Liver (tissue), 9 donors: ENCODE measurements around the gene ALKBH5. TPM values are rescaled to one million over a fixed set of nuclear protein-coding genes. Genes with fewer than 3 reads are reported as not detected.

Experiments used
- DNase-seq: peaks from one replicate; pipeline ENCODE4 v3.0.0-alpha.2; 2017; ENCODE audit warnings: low spot score
- H3K27ac ChIP-seq, 2 donors: one replicate each; pipeline ENCODE4 v1.7.0; 2013; ENCODE audit warnings: inconsistent platforms in 2 of 2, low read length in 2 of 2, control low read depth in 1 of 2, low read depth in 1 of 2, mild to moderate bottlenecking in 1 of 2
- H3K27me3 ChIP-seq, 4 donors: one replicate each; pipeline versions ENCODE4 v1.6.1 to v1.7.0; 2013; ENCODE audit warnings: low read length in 3 of 4, inconsistent platforms in 1 of 4, mild to moderate bottlenecking in 1 of 4, moderate library complexity in 1 of 4; ENCODE audit not compliant: control insufficient read depth in 4 of 4, insufficient read depth in 4 of 4
- H3K36me3 ChIP-seq, 4 donors: one replicate each; pipeline versions ENCODE4 v1.6.1 to v1.7.0; 2013; ENCODE audit warnings: low read length in 3 of 4, mild to moderate bottlenecking in 3 of 4, low read depth in 1 of 4, moderate library complexity in 1 of 4; ENCODE audit not compliant: control insufficient read depth in 4 of 4, insufficient read depth in 3 of 4
- H3K4me1 ChIP-seq, 4 donors: one replicate each; pipeline versions ENCODE4 v1.6.1 to v1.7.0; 2013; ENCODE audit warnings: low read length in 3 of 4, mild to moderate bottlenecking in 3 of 4, moderate library complexity in 1 of 4; ENCODE audit not compliant: control insufficient read depth in 4 of 4, insufficient read depth in 4 of 4
- H3K4me3 ChIP-seq, 3 donors: one replicate each; pipeline versions ENCODE4 v1.6.1 to v1.7.0; 2013; ENCODE audit warnings: low read length in 3 of 3, control low read depth in 1 of 3, low read depth in 1 of 3, mild to moderate bottlenecking in 1 of 3
- H3K9ac ChIP-seq, 2 donors: one replicate each; pipeline ENCODE4 v1.7.0; 2013; ENCODE audit warnings: low read length in 2 of 2, mild to moderate bottlenecking in 2 of 2, moderate library complexity in 2 of 2, control low read depth in 1 of 2, low read depth in 1 of 2
- H3K9me3 ChIP-seq, 4 donors: one replicate each; pipeline versions ENCODE4 v1.6.1 to v1.7.0; 2013; ENCODE audit warnings: low read length in 3 of 4; ENCODE audit not compliant: control insufficient read depth in 4 of 4
- ATF3 ChIP-seq: IDR thresholded peaks from 2 replicates; pipeline ENCODE4 v1.6.1; 2016; ENCODE audit warnings: antibody characterized with exemption
- EGR1 ChIP-seq, 2 donors: IDR thresholded peaks; 2 replicates each; pipeline ENCODE4 v1.6.1; 2016 to 2018; ENCODE audit warnings: antibody characterized with exemption in 2 of 2, low read depth in 2 of 2
- FOXA1 ChIP-seq: IDR thresholded peaks from 2 replicates; pipeline ENCODE4 v1.6.1; 2016; ENCODE audit warnings: antibody characterized with exemption
- FOXA2 ChIP-seq: IDR thresholded peaks from 2 replicates; pipeline ENCODE4 v1.6.1; 2016; ENCODE audit warnings: antibody characterized with exemption
- GABPA ChIP-seq, 2 donors: IDR thresholded peaks in 1 of 2; conservative IDR thresholded peaks in 1 of 2; 2 replicates each; pipeline ENCODE4 v1.6.1; 2016; ENCODE audit warnings: antibody characterized with exemption in 2 of 2, mild to moderate bottlenecking in 1 of 2, moderate library complexity in 1 of 2
- HNF4A ChIP-seq, 2 donors: conservative IDR thresholded peaks; 2 replicates each; pipeline ENCODE4 v1.6.1; 2016; ENCODE audit warnings: antibody characterized with exemption in 2 of 2, mild to moderate bottlenecking in 2 of 2
- HNF4G ChIP-seq: IDR thresholded peaks from 2 replicates; pipeline ENCODE4 v1.6.1; 2016; ENCODE audit warnings: antibody characterized with exemption
- JUND ChIP-seq, 2 donors: IDR thresholded peaks; 2 replicates each; pipeline ENCODE4 v1.6.1; 2016; ENCODE audit warnings: antibody characterized with exemption in 2 of 2
- MAX ChIP-seq: IDR thresholded peaks from 2 replicates; pipeline ENCODE4 v1.6.1; 2016; ENCODE audit warnings: antibody characterized with exemption
- NR2F2 ChIP-seq: IDR thresholded peaks from 2 replicates; pipeline ENCODE4 v1.6.1; 2016; ENCODE audit warnings: antibody characterized with exemption
- RAD21 ChIP-seq, 2 donors: IDR thresholded peaks; 2 replicates each; pipeline ENCODE4 v1.6.1; 2016; ENCODE audit warnings: antibody characterized with exemption in 2 of 2, mild to moderate bottlenecking in 2 of 2
- RXRA ChIP-seq, 2 donors: IDR thresholded peaks; 2 replicates each; pipeline ENCODE4 v1.6.1; 2017 to 2018; ENCODE audit warnings: antibody characterized with exemption in 2 of 2, mild to moderate bottlenecking in 1 of 2
- SP1 ChIP-seq: IDR thresholded peaks from 2 replicates; pipeline ENCODE4 v1.6.1; 2018; ENCODE audit warnings: antibody characterized with exemption, mild to moderate bottlenecking
- TAF1 ChIP-seq: conservative IDR thresholded peaks from 2 replicates; pipeline ENCODE4 v1.6.1; 2016; ENCODE audit warnings: antibody characterized with exemption, mild to moderate bottlenecking
- YY1 ChIP-seq: IDR thresholded peaks from 2 replicates; pipeline ENCODE4 v1.6.1; 2016; ENCODE audit warnings: antibody characterized with exemption, mild to moderate bottlenecking
- WGBS: extraction: QIAGEN DNeasy Blood & Tissue Kit; methylation state at CpG from one replicate; pipeline ENCODE4 v1.1.7; 2013; 5-methylcytosine and 5-hydroxymethylcytosine counted together
- polyA plus RNA-seq, 2 donors: library from polyadenylated mRNA; stranded (reverse) in 1 of 2; unstranded in 1 of 2; fragments of 200-250 nt in 1 of 2; fragments of >200 nt in 1 of 2; fragmentation: Nextera tagmentation in 1 of 2; extraction: Ambion mirVana in 1 of 2; gene quantifications; one replicate each; pipeline versions ENCODE4 v1.2.1 to v1.2.3, GENCODE V29; 2013 to 2015
- total RNA-seq, 2 donors: library from RNA; depleted of rRNA; stranded (reverse); fragments of >200 nt; gene quantifications; one replicate each; pipeline ENCODE4 v1.2.3, GENCODE V29; 2014
- TF ChIP-seq, protein P1 (sequence below): IDR thresholded peaks from 2 replicates; pipeline ENCODE4 v1.6.1; 2016; ENCODE audit warnings: antibody characterized with exemption, mild to moderate bottlenecking
- TF ChIP-seq, protein P2 (sequence below): fragments of 150-350 bp; IDR thresholded peaks from 2 replicates; pipeline ENCODE4 v1.5.1; 2017; ENCODE audit warnings: improper control_type of control experiment, low read depth, low read length; ENCODE audit not compliant: missing input control
- TF ChIP-seq, protein P3 (sequence below): IDR thresholded peaks from 2 replicates; pipeline ENCODE4 v1.6.1; 2016; ENCODE audit warnings: antibody characterized with exemption
- donor health status: healthy.
- donor health status: healthy.
- donor health status: healthy.
- donor health status: healthy.
- donor health status: healthy.

ALKBH5 gene
- total and polyA plus RNA-seq, 4 donors = 30.5 to 67.8 (median 46.3) TPM

DNA sequence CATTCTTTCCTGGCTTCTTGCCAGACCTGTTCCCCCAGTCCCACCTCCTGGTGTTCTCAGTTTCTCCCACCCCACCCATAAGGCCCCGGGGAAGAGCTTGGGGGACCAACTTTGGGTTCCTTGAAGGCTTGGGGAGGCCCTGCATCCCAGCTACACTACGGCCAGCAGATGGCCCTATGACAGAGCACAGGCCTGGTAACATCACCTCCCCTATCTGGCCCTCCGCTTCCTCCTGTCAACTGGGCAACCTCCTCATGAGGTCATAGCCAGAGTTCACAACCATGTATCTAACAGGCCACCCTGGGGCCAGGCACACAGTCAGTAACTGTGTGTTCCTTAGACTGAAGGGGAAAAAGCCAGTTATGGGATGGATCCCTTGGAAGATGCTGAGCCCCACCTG is 43.7 kb upstream of the ALKBH5 start:
- 68% methylated on average over 3 of the region's 3 CpGs for WGBS
- no peak for TF ChIP-seq FOXA2
- no peak for TF ChIP-seq HNF4G
- TF ChIP-seq, protein P1, sequence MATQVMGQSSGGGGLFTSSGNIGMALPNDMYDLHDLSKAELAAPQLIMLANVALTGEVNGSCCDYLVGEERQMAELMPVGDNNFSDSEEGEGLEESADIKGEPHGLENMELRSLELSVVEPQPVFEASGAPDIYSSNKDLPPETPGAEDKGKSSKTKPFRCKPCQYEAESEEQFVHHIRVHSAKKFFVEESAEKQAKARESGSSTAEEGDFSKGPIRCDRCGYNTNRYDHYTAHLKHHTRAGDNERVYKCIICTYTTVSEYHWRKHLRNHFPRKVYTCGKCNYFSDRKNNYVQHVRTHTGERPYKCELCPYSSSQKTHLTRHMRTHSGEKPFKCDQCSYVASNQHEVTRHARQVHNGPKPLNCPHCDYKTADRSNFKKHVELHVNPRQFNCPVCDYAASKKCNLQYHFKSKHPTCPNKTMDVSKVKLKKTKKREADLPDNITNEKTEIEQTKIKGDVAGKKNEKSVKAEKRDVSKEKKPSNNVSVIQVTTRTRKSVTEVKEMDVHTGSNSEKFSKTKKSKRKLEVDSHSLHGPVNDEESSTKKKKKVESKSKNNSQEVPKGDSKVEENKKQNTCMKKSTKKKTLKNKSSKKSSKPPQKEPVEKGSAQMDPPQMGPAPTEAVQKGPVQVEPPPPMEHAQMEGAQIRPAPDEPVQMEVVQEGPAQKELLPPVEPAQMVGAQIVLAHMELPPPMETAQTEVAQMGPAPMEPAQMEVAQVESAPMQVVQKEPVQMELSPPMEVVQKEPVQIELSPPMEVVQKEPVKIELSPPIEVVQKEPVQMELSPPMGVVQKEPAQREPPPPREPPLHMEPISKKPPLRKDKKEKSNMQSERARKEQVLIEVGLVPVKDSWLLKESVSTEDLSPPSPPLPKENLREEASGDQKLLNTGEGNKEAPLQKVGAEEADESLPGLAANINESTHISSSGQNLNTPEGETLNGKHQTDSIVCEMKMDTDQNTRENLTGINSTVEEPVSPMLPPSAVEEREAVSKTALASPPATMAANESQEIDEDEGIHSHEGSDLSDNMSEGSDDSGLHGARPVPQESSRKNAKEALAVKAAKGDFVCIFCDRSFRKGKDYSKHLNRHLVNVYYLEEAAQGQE = no peak
- TF ChIP-seq SP1 = no peak
- no peak for TF ChIP-seq YY1
- no peak for TF ChIP-seq MAX
- TF ChIP-seq RXRA (IDR thresholded peaks at IDR 0.05) = no peak
- no peak for TF ChIP-seq HNF4A (conservative IDR thresholded peaks at IDR 0.05)
- no peak for TF ChIP-seq RAD21 (IDR thresholded peaks at IDR 0.05)
- no peak for TF ChIP-seq ATF3
- TF ChIP-seq EGR1 (IDR thresholded peaks at IDR 0.05; ENCODE audit: low read depth in 2 of 2) = no peak
- TF ChIP-seq, protein P2, sequence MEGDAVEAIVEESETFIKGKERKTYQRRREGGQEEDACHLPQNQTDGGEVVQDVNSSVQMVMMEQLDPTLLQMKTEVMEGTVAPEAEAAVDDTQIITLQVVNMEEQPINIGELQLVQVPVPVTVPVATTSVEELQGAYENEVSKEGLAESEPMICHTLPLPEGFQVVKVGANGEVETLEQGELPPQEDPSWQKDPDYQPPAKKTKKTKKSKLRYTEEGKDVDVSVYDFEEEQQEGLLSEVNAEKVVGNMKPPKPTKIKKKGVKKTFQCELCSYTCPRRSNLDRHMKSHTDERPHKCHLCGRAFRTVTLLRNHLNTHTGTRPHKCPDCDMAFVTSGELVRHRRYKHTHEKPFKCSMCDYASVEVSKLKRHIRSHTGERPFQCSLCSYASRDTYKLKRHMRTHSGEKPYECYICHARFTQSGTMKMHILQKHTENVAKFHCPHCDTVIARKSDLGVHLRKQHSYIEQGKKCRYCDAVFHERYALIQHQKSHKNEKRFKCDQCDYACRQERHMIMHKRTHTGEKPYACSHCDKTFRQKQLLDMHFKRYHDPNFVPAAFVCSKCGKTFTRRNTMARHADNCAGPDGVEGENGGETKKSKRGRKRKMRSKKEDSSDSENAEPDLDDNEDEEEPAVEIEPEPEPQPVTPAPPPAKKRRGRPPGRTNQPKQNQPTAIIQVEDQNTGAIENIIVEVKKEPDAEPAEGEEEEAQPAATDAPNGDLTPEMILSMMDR = no peak
- no peak for TF ChIP-seq JUND (IDR thresholded peaks at IDR 0.05)
- TF ChIP-seq, protein P3, sequence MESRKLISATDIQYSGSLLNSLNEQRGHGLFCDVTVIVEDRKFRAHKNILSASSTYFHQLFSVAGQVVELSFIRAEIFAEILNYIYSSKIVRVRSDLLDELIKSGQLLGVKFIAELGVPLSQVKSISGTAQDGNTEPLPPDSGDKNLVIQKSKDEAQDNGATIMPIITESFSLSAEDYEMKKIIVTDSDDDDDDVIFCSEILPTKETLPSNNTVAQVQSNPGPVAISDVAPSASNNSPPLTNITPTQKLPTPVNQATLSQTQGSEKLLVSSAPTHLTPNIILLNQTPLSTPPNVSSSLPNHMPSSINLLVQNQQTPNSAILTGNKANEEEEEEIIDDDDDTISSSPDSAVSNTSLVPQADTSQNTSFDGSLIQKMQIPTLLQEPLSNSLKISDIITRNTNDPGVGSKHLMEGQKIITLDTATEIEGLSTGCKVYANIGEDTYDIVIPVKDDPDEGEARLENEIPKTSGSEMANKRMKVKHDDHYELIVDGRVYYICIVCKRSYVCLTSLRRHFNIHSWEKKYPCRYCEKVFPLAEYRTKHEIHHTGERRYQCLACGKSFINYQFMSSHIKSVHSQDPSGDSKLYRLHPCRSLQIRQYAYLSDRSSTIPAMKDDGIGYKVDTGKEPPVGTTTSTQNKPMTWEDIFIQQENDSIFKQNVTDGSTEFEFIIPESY = no peak
- H3K9me3 ChIP-seq = no peaks in the 10 kb centered on the region
- H3K36me3 ChIP-seq = no peaks in the 10 kb centered on the region
- H3K4me3 ChIP-seq = no peak overlapping the region
- H3K27ac ChIP-seq = peak overlapping the region in 1 of 2 donors; percentile 8
- DNase-seq = no peak
- no peak overlapping the region for H3K9ac ChIP-seq
- no peaks in the 10 kb centered on the region for H3K27me3 ChIP-seq
- peaks cover 8 to 42% (median 36%) of the 10 kb centered on the region in 4 donors for H3K4me1 ChIP-seq

GRCh38 chr17:18140648-18141047 is 43.0 kb upstream of the ALKBH5 start:
- DNase-seq = no peak
- H3K27me3 ChIP-seq = no peaks in the 10 kb centered on the region
- H3K4me1 ChIP-seq = peaks cover 8 to 42% (median 36%) of the 10 kb centered on the region in 4 donors
- H3K9me3 ChIP-seq = no peaks in the 10 kb centered on the region
- H3K27ac ChIP-seq = no peak overlapping the region
- H3K9ac ChIP-seq = no peak overlapping the region
- WGBS = 94% methylated on average over 3 of the region's 3 CpGs
- no peaks in the 10 kb centered on the region for H3K36me3 ChIP-seq
- H3K4me3 ChIP-seq = no peak overlapping the region
- no peak for TF ChIP-seq RAD21 (IDR thresholded peaks at IDR 0.05)
- TF ChIP-seq SP1 = no peak
- TF ChIP-seq HNF4G = no peak
- TF ChIP-seq, protein P2 = no peak
- TF ChIP-seq JUND (IDR thresholded peaks at IDR 0.05) = no peak
- TF ChIP-seq, protein P3 = no peak
- no peak for TF ChIP-seq FOXA1
- TF ChIP-seq NR2F2 = no peak
- TF ChIP-seq EGR1 (IDR thresholded peaks at IDR 0.05; ENCODE audit: low read depth in 2 of 2) = no peak
- no peak for TF ChIP-seq FOXA2
- TF ChIP-seq GABPA (IDR thresholded peaks at IDR 0.05 in 1 of 2, conservative IDR thresholded peaks at IDR 0.05 in 1 of 2) = no peak
- TF ChIP-seq TAF1 = no peak
